Measurements from ENCODE around the gene CDH4.
"Not testable (repeated sequence)": the region's sequence is repeated elsewhere in the genome, so short reads cannot be mapped to it uniquely, and the experiment has no call there.

CDH4 gene

GRCh38 chr20:61443443-61444126 is 191.5 kb downstream of the CDH4 start:
- no peak for DNase-seq

GRCh38 chr20:61444637-61445036 is 192.6 kb downstream of the CDH4 start:
- no peak for DNase-seq

- no peak for DNase-seq
Measured at GRCh38 chr20:61445138-61445537, 193.1 kb downstream of the CDH4 start.

GRCh38 chr20:61445741-61446140 is 193.7 kb downstream of the CDH4 start:
- no peak for DNase-seq

GRCh38 chr20:61447952-61448351 is 195.9 kb downstream of the CDH4 start:
- DNase-seq: no peak

GRCh38 chr20:61448386-61448785 is 196.3 kb downstream of the CDH4 start:
- DNase-seq: no peak

- DNase-seq: no peak
Measured at GRCh38 chr20:61449057-61449609, 197.1 kb downstream of the CDH4 start.

GRCh38 chr20:61449916-61450315 is 197.9 kb downstream of the CDH4 start:
- no peak for DNase-seq

GRCh38 chr20:61450549-61450948 is 198.5 kb downstream of the CDH4 start:
- DNase-seq: no peak

GRCh38 chr20:61451009-61451408 is 198.9 kb downstream of the CDH4 start:
- no peak for DNase-seq

GRCh38 chr20:61451953-61452352 is 199.9 kb downstream of the CDH4 start:
- DNase-seq: no peak

GRCh38 chr20:61453219-61453618 is 201.2 kb downstream of the CDH4 start:
- no peak for DNase-seq

- not testable (repeated sequence) for DNase-seq
Measured at GRCh38 chr20:61453623-61454022, 201.6 kb downstream of the CDH4 start.

GRCh38 chr20:61454053-61454452 is 202.0 kb downstream of the CDH4 start:
- DNase-seq: no peak

GRCh38 chr20:61455508-61456215 is 203.6 kb downstream of the CDH4 start:
- no peak for DNase-seq

- no peak for DNase-seq
Measured at GRCh38 chr20:61457725-61458124, 205.7 kb downstream of the CDH4 start.

GRCh38 chr20:61458146-61458746 is 206.2 kb downstream of the CDH4 start:
- no peak for DNase-seq

GRCh38 chr20:61459266-61459665 is 207.2 kb downstream of the CDH4 start:
- no peak for DNase-seq

GRCh38 chr20:61459705-61460104 is 207.6 kb downstream of the CDH4 start:
- no peak for DNase-seq

- no peak for DNase-seq
Measured at GRCh38 chr20:61460261-61461052, 208.4 kb downstream of the CDH4 start.

GRCh38 chr20:61461461-61461860 is 209.4 kb downstream of the CDH4 start:
- DNase-seq: no peak

- DNase-seq: no peak
Measured at GRCh38 chr20:61464307-61465303, 212.5 kb downstream of the CDH4 start.
